ENCODE data around the gene PSAP.
"Not testable (repeated sequence)": the region's sequence is repeated elsewhere in the genome, so short reads cannot be mapped to it uniquely, and the experiment has no call there.

PSAP gene

DNA sequence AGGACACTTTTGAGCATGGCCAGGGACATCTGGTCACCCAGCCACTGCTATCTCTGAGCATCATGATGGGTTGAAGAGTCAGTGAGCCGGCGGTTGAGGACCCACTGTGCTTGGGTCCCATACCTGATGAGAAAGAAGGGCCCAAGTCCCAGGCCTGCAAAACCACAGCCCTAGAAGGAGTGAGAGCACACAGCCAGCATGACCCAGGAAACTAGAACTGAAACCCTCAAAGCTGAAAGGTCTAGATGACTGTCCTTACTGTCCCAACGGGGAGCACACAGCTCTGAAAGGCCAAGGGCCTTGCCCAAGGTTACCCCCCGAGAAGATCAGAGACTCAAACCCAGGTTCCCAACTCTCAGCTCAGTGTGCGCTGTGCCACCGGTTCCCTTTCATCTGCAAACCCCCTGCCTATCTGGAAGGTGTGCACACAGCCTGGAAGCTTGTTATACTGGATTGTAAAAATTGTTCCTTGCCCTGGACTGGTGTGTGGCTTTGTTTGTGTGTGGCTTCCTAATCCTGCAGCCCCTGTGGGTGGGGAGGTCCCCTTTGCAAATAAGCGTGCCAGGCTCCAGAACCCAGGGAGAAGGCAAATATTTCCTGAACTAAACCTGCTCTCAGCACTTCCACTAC is 22.6 kb upstream of the PSAP start:
- DNase-seq (ENCODE audit: low read depth in 2 of 2): no peak

GRCh38 chr10:71869601-71870000 is 18.6 kb upstream of the PSAP start:
- DNase-seq (ENCODE audit: low read depth in 2 of 2): not testable (repeated sequence)

DNA sequence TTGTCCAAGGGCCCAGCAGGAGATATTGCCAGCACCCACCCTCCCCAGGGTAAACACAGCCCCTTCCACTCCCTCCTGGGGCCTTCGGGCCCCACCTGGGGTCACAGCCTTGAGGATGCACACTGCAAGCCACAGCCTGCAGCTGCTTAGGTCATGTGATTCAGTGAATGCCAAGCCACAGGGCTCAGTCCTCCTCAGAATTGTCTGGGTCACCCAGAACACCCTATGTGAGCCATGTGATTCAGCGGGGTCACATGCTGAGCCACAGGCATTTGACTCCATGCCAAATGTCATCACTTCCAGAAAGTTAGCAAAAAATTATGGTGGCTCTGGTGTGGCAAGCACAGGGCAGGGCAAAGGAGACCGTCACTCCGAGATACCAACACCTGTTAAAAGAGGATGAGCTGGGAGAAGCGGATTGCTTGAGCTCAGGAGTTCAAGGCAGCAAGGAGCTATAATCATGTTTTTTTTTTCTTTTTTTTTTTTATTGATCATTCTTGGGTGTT is 17.2 kb upstream of the PSAP start:
- DNase-seq (ENCODE audit: low read depth in 2 of 2): no peak

DNA sequence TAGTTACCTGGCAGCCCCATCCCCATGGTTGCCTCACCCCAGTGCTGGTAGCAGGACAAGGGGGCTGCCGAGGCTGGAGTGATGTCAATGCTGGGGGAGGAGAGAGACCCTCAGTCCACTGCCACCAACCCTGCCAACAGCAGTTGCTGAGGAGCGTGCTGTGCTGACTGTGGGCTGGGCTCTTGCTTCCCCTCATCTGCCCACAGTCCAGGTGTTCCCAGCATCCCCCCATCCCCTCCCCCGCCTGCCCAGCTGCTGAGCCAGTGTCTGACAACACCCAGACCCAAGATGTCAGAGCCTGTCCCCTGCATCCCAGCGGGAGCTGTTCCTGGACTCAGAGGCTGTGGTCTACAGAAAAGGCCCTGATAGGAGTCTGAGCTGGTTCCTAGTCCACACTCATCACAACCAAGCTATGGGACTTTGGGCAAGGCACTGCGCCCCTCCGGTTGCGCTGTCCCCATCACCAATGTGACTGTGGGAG is 14.6 kb upstream of the PSAP start:
- no peak for DNase-seq (ENCODE audit: low read depth in 2 of 2)

GRCh38 chr10:71864911-71865361 is 13.9 kb upstream of the PSAP start:
- DNase-seq (ENCODE audit: low read depth in 2 of 2): no peak

GRCh38 chr10:71863203-71863602 is 12.2 kb upstream of the PSAP start:
- no peak for DNase-seq (ENCODE audit: low read depth in 2 of 2)

GRCh38 chr10:71860243-71861029 is 9.4 kb upstream of the PSAP start:
- DNase-seq (ENCODE audit: low read depth in 2 of 2): no peak

- no peak for DNase-seq (ENCODE audit: low read depth in 2 of 2)
Observed at GRCh38 chr10:71857934-71858890, 7.2 kb upstream of the PSAP start.

- no peak for DNase-seq (ENCODE audit: low read depth in 2 of 2)
Observed at GRCh38 chr10:71856619-71857018, 5.6 kb upstream of the PSAP start.

- no peak for DNase-seq (ENCODE audit: low read depth in 2 of 2)
Observed at GRCh38 chr10:71854031-71854430, 3.0 kb upstream of the PSAP start.

DNA sequence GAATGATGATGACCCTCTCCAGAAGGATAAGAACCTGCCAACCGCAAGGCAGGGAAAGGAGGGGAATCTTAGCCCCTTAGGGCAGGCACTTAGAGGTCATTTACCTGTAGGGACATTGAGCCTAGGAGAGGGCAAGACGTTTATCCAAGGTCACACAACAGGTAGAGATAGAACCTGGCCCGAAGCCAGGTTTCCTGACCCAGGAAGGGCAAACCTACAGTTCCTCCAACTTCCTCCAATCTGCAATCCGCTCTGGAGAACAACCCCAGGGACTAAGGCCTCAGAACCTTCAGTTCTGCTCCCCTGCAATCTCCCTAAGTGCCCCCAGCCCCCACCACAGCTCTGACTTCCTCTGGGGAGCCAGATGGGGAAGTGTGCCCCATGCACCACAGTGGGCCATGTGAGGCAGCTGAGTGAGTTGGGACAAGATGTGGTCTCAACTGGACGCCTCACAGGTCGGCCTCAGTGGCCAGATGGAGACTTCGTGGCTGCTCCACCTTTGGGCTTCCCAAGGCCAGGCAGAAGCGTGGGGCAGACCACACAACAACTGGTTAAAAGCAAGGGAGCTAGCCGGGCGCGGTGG is 1.4 kb upstream of the PSAP start:
- no peak for DNase-seq (ENCODE audit: low read depth in 2 of 2)

DNA sequence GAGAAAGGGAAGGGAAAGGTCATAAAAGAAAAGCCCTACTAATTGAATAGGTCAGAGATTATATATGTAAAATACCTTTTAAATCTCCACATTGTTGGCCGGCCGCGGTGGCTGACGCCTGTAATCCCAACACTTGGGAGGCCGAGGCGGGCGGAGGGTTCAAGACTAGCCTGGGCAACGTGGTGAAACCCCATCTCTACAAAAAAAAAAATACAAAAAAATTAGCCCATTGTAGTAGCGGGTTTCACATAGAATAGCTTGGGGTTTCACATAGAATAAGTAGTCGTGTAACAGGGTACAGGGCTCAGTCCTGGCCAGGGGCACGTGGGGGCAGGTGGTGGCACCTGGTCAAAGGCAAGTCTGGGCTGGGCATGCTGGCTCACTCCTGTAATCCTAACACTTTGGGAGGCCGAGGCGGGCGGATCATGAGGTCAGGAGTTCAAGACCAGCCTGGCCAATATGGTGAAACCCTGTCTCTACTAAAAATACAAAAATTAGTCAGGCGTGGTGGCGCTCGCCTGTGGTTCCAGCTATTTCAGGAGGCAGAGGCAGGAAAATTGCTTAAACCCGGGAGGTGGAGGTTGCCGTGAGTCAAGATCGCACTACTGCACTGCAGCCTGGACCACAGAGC is 529 bp upstream of the PSAP start:
- not testable (repeated sequence) for DNase-seq (ENCODE audit: low read depth in 2 of 2)

DNA sequence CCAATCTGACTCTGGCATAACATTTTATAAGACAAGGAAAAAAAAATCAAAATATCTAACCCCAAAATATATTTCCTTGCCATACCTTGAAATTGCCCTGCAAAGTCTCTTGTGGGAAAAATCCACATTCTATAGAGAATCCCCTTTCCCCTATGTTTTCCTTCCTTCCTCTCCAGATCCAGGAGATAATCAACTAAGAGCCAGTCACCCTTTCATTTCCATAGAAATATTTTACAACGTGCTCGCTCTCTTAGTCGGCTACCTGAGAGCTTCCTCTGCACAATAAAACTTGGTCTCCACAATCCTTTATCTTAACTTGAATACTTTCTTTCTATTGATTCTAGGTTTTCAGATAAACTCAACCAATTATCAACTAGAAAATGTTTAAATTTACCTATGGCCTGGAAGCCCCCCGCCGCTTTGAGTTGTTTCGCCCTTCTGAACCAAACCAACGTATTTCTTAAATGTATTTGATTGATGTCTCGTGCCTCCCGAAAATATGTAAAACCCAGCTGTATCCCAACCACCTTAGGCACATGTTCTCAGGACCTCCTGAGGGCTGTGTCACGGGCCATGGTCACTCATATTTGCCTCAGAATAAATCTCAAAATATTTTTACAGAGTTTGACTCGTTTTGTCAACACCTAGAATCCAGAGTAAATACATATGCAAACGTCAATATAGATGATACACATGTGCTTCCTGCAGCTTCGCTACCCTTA is 869 bp downstream of the PSAP start:
- DNase-seq (ENCODE audit: low read depth in 2 of 2): no peak

DNA sequence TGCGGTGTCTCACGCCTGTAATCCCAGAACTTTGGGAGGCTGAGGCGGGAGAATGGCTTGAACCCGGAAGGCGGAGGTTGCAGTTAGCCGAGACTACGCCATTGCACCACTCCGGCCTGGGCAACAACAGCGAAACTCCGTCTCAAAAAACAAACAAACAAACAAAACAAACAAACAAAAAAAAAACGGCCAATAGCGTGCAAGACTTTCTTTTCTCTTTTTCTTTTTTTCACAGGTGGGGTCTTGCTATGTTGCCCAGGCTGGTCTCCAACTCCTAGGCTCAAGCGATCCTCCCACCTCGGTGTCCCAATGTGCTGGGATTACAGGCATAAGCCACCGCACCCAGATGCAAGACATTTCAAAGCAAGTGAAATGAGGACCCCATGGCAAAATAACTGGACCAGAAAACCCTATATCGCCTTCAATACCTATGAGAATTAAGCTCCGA is 1.6 kb downstream of the PSAP start:
- no peak for DNase-seq (ENCODE audit: low read depth in 2 of 2)

GRCh38 chr10:71848325-71849275 is 2.5 kb downstream of the PSAP start:
- no peak for DNase-seq (ENCODE audit: low read depth in 2 of 2)

DNA sequence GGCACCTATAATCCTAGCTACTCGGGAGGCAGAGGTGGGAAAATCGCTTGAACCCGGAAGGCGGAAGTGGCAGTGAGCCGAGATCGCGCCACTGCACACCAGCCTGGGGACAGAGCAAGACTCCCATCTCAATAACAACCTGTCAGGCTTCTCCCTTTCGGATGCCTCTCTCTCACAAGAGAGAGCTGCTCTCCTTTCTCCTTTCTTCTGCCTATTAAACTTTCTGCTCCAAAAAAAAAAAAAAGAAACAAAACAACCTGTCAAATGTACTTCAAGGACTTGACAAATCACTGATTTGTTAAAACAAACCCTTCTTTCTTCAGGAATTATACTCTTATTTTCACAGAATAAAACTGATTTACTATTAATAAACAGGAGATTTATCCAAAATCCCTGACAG is 3.6 kb downstream of the PSAP start:
- no peak for DNase-seq (ENCODE audit: low read depth in 2 of 2)

- no peak for DNase-seq (ENCODE audit: low read depth in 2 of 2)
Observed at GRCh38 chr10:71846816-71847215, 4.2 kb downstream of the PSAP start.

GRCh38 chr10:71845410-71846405 is 5.3 kb downstream of the PSAP start:
- DNase-seq (ENCODE audit: low read depth in 2 of 2): no peak

Data from stimulated activated CD4-positive, alpha-beta T cell treated with anti-CD3 and anti-CD28 coated beads, Interleukin-1b, Interleukin-23, amount 100 ng/mL, for 1 hour (primary cell).